Measurements from ENCODE around the gene DZIP3.

The DZIP3 gene

DNA sequence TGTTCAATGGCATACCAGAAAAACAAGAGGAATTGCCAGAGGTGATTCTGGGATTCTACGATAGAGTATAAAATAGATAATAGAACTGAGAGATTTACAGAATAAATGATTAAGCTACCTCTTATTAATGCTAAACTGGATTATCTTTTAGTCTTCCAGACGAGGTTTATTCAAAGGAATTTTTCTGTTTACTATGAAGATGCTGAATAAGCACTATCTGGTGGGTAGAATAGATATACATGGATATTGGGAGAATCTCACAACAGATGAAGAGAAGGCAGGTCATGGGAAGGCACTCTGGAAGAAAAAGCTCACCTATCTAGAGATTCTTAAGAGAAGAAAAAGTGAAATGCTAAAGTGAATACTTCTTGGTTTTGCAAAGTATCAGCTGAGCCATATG lies 11.5 kb upstream of the DZIP3 start:
- peaks cover 7% of the 10 kb centered on the region for H3K79me2 ChIP-seq (ENCODE audit: low read length)
- H3K4me3 ChIP-seq (ENCODE audit: low read length): no peak overlapping the region
- peaks cover 3% of the 10 kb centered on the region; the same call in 1 of the 2 replicates for H4K20me1 ChIP-seq (ENCODE audit: insufficient read depth, low read length)
- no peak overlapping the region for H3K4me2 ChIP-seq (ENCODE audit: low read depth, low read length)
- H3F3A ChIP-seq (ENCODE audit: insufficient read depth, low read length): no peaks in the 10 kb centered on the region
- H3K36me3 ChIP-seq (replicated peaks; ENCODE audit: insufficient read depth, low read length): peaks cover 21% of the 10 kb centered on the region
- H3K27me3 ChIP-seq (replicated peaks; ENCODE audit: insufficient read depth, low read length): no peaks in the 10 kb centered on the region
- no peak overlapping the region for H3K27ac ChIP-seq (ENCODE audit: low read length)
- TF ChIP-seq, protein P1, sequence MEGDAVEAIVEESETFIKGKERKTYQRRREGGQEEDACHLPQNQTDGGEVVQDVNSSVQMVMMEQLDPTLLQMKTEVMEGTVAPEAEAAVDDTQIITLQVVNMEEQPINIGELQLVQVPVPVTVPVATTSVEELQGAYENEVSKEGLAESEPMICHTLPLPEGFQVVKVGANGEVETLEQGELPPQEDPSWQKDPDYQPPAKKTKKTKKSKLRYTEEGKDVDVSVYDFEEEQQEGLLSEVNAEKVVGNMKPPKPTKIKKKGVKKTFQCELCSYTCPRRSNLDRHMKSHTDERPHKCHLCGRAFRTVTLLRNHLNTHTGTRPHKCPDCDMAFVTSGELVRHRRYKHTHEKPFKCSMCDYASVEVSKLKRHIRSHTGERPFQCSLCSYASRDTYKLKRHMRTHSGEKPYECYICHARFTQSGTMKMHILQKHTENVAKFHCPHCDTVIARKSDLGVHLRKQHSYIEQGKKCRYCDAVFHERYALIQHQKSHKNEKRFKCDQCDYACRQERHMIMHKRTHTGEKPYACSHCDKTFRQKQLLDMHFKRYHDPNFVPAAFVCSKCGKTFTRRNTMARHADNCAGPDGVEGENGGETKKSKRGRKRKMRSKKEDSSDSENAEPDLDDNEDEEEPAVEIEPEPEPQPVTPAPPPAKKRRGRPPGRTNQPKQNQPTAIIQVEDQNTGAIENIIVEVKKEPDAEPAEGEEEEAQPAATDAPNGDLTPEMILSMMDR (IDR thresholded peaks at IDR 0.05; ENCODE audit: low read length): no peak
- no peak for TF ChIP-seq EZH2 (optimal IDR thresholded peaks at IDR 0.05; ENCODE audit: low read depth, low read length)
- TF ChIP-seq EZH2phosphoT487 (IDR thresholded peaks at IDR 0.05; ENCODE audit: low read length): no peak
- no peaks in the 10 kb centered on the region for H3K9me2 ChIP-seq (replicated peaks; ENCODE audit: insufficient read depth, low read length)
- no peaks in the 10 kb centered on the region for H3K9me3 ChIP-seq (replicated peaks; ENCODE audit: insufficient read depth, low read length)
- H3K9ac ChIP-seq (ENCODE audit: low read length): no peak overlapping the region
- no peaks in the 10 kb centered on the region for H3K4me1 ChIP-seq (ENCODE audit: low read length)
- no peak overlapping the region for H2AFZ ChIP-seq (ENCODE audit: low read length)
- no peak for DNase-seq

DNA sequence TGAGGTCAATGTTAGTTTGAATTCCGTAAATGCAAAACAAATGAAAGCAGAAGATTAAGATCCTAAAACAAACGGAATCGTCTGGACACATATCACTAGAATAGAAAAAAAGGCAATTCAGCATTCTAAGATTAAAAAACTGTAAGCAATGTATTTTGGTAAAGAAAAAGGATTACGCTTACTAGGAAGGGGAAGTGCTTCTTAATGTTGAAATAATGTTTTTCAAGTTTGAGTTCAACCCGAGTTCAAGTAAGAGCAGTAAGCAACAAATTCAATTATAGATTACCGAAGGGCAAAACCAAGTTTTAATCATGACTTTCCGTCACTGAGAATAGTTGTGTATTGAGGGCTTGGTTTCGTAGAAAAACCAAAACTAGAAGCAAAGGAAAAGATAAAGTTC lies 921 bp upstream of the DZIP3 start:
- Histone ChIP-seq H3K9me2 (replicated peaks; ENCODE audit: insufficient read depth, low read length) (no peaks in the 10 kb centered on the region), H3K36me3 (replicated peaks; ENCODE audit: insufficient read depth, low read length) (0 out of 2 replicates have a peak, but pooled peaks cover 7% of the 10 kb centered on the region), H3K27me3 (replicated peaks; ENCODE audit: insufficient read depth, low read length) (no peaks in the 10 kb centered on the region), H4K20me1 (ENCODE audit: insufficient read depth, low read length) (no peaks in the 10 kb centered on the region), H3K4me3 (ENCODE audit: low read length) (peak overlapping the region; percentile 86), H3K27ac (ENCODE audit: low read length) (peak overlapping the region; percentile 82; the same call in 1 of the 2 replicates), H3K4me1 (ENCODE audit: low read length) (peaks cover 18% of the 10 kb centered on the region), H2AFZ (ENCODE audit: low read length) (peak overlapping the region; percentile 94), H3K9ac (ENCODE audit: low read length) (peak overlapping the region; percentile 89), H3K9me3 (replicated peaks; ENCODE audit: insufficient read depth, low read length) (no peaks in the 10 kb centered on the region), H3K79me2 (ENCODE audit: low read length) (peaks cover 56% of the 10 kb centered on the region), H3F3A (ENCODE audit: insufficient read depth, low read length) (peaks cover 11% of the 10 kb centered on the region), H3K4me2 (ENCODE audit: low read depth, low read length) (peak overlapping the region; percentile 85)
- DNase-seq: peak; percentile 13
- TF ChIP-seq EZH2 (optimal IDR thresholded peaks at IDR 0.05; ENCODE audit: low read depth, low read length): no peak

DNA sequence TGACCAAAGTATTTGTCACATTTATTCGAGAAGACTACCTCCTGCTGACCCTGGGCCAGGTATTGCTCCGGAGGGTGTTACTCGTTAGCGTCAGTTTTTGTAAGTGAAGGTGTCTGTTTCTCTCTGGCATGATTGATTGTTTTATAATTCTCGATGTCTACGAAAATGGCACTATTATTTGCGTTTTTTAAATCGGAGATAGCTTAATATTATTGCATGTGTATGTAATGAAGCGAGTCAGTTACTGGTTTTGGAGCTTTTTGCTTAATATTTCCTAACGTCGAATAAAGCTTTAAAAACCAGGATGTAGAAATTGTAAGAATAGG lies 439 bp downstream of the DZIP3 start:
- Histone ChIP-seq H3K4me1 (ENCODE audit: low read length) (peaks cover 18% of the 10 kb centered on the region), H4K20me1 (ENCODE audit: insufficient read depth, low read length) (no peaks in the 10 kb centered on the region), H3K79me2 (ENCODE audit: low read length) (peaks cover 43% of the 10 kb centered on the region), H3K9me2 (replicated peaks; ENCODE audit: insufficient read depth, low read length) (no peaks in the 10 kb centered on the region), H3K27ac (ENCODE audit: low read length) (peak overlapping the region; percentile 82), H3K9ac (ENCODE audit: low read length) (peak overlapping the region; percentile 89), H2AFZ (ENCODE audit: low read length) (peak overlapping the region; percentile 94), H3K4me3 (ENCODE audit: low read length) (peak overlapping the region; percentile 86), H3K9me3 (replicated peaks; ENCODE audit: insufficient read depth, low read length) (no peaks in the 10 kb centered on the region), H3K36me3 (replicated peaks; ENCODE audit: insufficient read depth, low read length) (0 out of 2 replicates have a peak, but pooled peaks cover 1% of the 10 kb centered on the region), H3K4me2 (ENCODE audit: low read depth, low read length) (peak overlapping the region; percentile 85), H3K27me3 (replicated peaks; ENCODE audit: insufficient read depth, low read length) (no peaks in the 10 kb centered on the region), H3F3A (ENCODE audit: insufficient read depth, low read length) (peaks cover 11% of the 10 kb centered on the region)
- TF ChIP-seq, protein P1 (IDR thresholded peaks at IDR 0.05; ENCODE audit: low read length): peak; percentile 20; the same call in 1 of the 2 replicates
- no peak for TF ChIP-seq EZH2 (optimal IDR thresholded peaks at IDR 0.05; ENCODE audit: low read depth, low read length)
- no peak for TF ChIP-seq EZH2phosphoT487 (IDR thresholded peaks at IDR 0.05; ENCODE audit: low read length)
- no peak for DNase-seq

DNA sequence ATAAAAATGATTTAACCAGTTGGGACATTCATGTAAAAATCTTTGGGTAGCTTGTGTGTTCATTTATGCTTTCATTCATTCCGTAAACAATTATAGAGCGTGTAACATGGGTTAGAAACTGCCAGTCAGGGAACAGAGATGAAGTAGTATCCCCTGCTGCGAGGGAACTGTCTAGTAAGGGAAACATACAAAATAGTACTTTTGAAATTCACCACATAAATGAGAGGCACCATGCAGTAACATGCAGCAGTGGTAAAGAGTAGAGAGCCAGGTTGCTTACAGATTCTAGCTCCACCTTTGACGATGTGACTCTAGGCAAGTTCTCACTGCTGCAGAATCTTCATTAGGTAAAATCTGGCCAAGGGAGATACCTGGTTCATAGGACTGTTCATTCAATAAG lies 938 bp downstream of the DZIP3 start:
- TF ChIP-seq EZH2phosphoT487 (IDR thresholded peaks at IDR 0.05; ENCODE audit: low read length) (no peak), EZH2 (optimal IDR thresholded peaks at IDR 0.05; ENCODE audit: low read depth, low read length) (no peak)
- TF ChIP-seq, protein P1 (IDR thresholded peaks at IDR 0.05; ENCODE audit: low read length): no peak
- H3K4me1 ChIP-seq (ENCODE audit: low read length): peaks cover 18% of the 10 kb centered on the region
- peak overlapping the region; percentile 86 for H3K4me3 ChIP-seq (ENCODE audit: low read length)
- peaks cover 38% of the 10 kb centered on the region for H3K79me2 ChIP-seq (ENCODE audit: low read length)
- H3K36me3 ChIP-seq (replicated peaks; ENCODE audit: insufficient read depth, low read length): no peaks in the 10 kb centered on the region
- peak overlapping the region; percentile 85 for H3K4me2 ChIP-seq (ENCODE audit: low read depth, low read length)
- H2AFZ ChIP-seq (ENCODE audit: low read length): peak overlapping the region; percentile 94; the same call in 1 of the 2 replicates
- no peaks in the 10 kb centered on the region for H3K9me3 ChIP-seq (replicated peaks; ENCODE audit: insufficient read depth, low read length)
- H3F3A ChIP-seq (ENCODE audit: insufficient read depth, low read length): peaks cover 11% of the 10 kb centered on the region
- H3K9me2 ChIP-seq (replicated peaks; ENCODE audit: insufficient read depth, low read length): no peaks in the 10 kb centered on the region
- no peaks in the 10 kb centered on the region for H3K27me3 ChIP-seq (replicated peaks; ENCODE audit: insufficient read depth, low read length)
- peak overlapping the region; percentile 89; the same call in 1 of the 2 replicates for H3K9ac ChIP-seq (ENCODE audit: low read length)
- no peaks in the 10 kb centered on the region for H4K20me1 ChIP-seq (ENCODE audit: insufficient read depth, low read length)
- no peak overlapping the region; the same call in 1 of the 2 replicates for H3K27ac ChIP-seq (ENCODE audit: low read length)
- DNase-seq: peak; percentile 8
